Measurements from ENCODE around the gene PGA3.
"Not testable (repeated sequence)": the region's sequence is repeated elsewhere in the genome, so short reads cannot be mapped to it uniquely, and the experiment has no call there.

The PGA3 gene

GRCh38 chr11:61170566-61170965 lies 32.7 kb upstream of the PGA3 start:
- DNase-seq, result no peak

- DNase-seq, result no peak
These were observed 31.4 kb upstream of the PGA3 start for GRCh38 chr11:61171907-61172306.

- no peak for DNase-seq
These were observed 31.0 kb upstream of the PGA3 start for GRCh38 chr11:61172356-61172755.

- no peak for DNase-seq
These were observed 30.4 kb upstream of the PGA3 start for GRCh38 chr11:61172888-61173287.

- no peak for DNase-seq
These were observed 29.9 kb upstream of the PGA3 start for GRCh38 chr11:61173456-61173855.

- DNase-seq, result no peak
These were observed 29.0 kb upstream of the PGA3 start for GRCh38 chr11:61174273-61174672.

- DNase-seq, result no peak
These were observed 28.4 kb upstream of the PGA3 start for GRCh38 chr11:61174949-61175348.

GRCh38 chr11:61176446-61176845 lies 26.9 kb upstream of the PGA3 start:
- DNase-seq, result no peak

GRCh38 chr11:61180205-61180604 lies 23.1 kb upstream of the PGA3 start:
- not testable (repeated sequence) for DNase-seq

- no peak for DNase-seq
These were observed 21.8 kb upstream of the PGA3 start for GRCh38 chr11:61181489-61181888.

GRCh38 chr11:61183645-61184044 lies 19.7 kb upstream of the PGA3 start:
- no peak for DNase-seq

- DNase-seq, result no peak
These were observed 16.8 kb upstream of the PGA3 start for GRCh38 chr11:61186504-61186903.

- DNase-seq, result peak in 35 of 51 donors; percentile 1 to 74 (median 38)
These were observed 15.7 kb upstream of the PGA3 start for GRCh38 chr11:61187505-61188130.

GRCh38 chr11:61189933-61190332 lies 13.4 kb upstream of the PGA3 start:
- no peak for DNase-seq

- no peak for DNase-seq
These were observed 9.7 kb upstream of the PGA3 start for GRCh38 chr11:61193596-61193995.

- no peak for DNase-seq
These were observed 9.1 kb upstream of the PGA3 start for GRCh38 chr11:61194169-61194671.

GRCh38 chr11:61194981-61195695 lies 8.2 kb upstream of the PGA3 start:
- no peak for DNase-seq

GRCh38 chr11:61195719-61196118 lies 7.6 kb upstream of the PGA3 start:
- DNase-seq, result no peak

- DNase-seq, result no peak
These were observed 5.0 kb upstream of the PGA3 start for GRCh38 chr11:61198361-61198760.

GRCh38 chr11:61198948-61199523 lies 4.3 kb upstream of the PGA3 start:
- DNase-seq, result no peak

GRCh38 chr11:61201476-61201875 lies 1.8 kb upstream of the PGA3 start:
- DNase-seq, result no peak

- not testable (repeated sequence) for DNase-seq
These were observed 558 bp downstream of the PGA3 start for GRCh38 chr11:61203873-61204272.

Data from hypothalamus (tissue), 51 donors.